NCI-H526 treated with DMSO at 0.1 percent for 48 hours (cell line): ENCODE measurements around the gene LRRC8E.
"Not testable (repeated sequence)": the region's sequence is repeated elsewhere in the genome, so short reads cannot be mapped to it uniquely, and the experiment has no call there.

Source experiments
- DNase-seq: peaks from one replicate; lab custom pipeline; 2025; lab: John Stamatoyannopoulos, UW

The LRRC8E gene

GRCh38 chr19:7887408-7888144, 734 bp upstream of the LRRC8E start:
- DNase-seq: no peak

- no peak for DNase-seq
Measured at GRCh38 chr19:7888826-7889217, 512 bp downstream of the LRRC8E start.

- DNase-seq: not testable (repeated sequence)
Measured at GRCh38 chr19:7893362-7894101, 5.2 kb downstream of the LRRC8E start.

GRCh38 chr19:7894612-7895309, 6.5 kb downstream of the LRRC8E start:
- no peak for DNase-seq

GRCh38 chr19:7895565-7895964, 7.3 kb downstream of the LRRC8E start:
- DNase-seq: no peak

GRCh38 chr19:7897292-7897691, 9.0 kb downstream of the LRRC8E start:
- DNase-seq: no peak

GRCh38 chr19:7898967-7899366, 10.7 kb downstream of the LRRC8E start:
- no peak for DNase-seq

- DNase-seq: no peak
Measured at GRCh38 chr19:7899751-7900378, 11.6 kb downstream of the LRRC8E start.

- DNase-seq: no peak
Measured at GRCh38 chr19:7900401-7900870, 12.1 kb downstream of the LRRC8E start.

- DNase-seq: no peak
Measured at GRCh38 chr19:7900931-7901330, 12.6 kb downstream of the LRRC8E start.

GRCh38 chr19:7901337-7901736, 13.0 kb downstream of the LRRC8E start:
- no peak for DNase-seq

- DNase-seq: no peak
Measured at GRCh38 chr19:7902796-7903243, 14.5 kb downstream of the LRRC8E start.

GRCh38 chr19:7903244-7904073, 15.1 kb downstream of the LRRC8E start, which contains the start of gene MAP2K7:
Gene MAP2K7, plus strand, starts transcription at chr19:7903877. Its CDS starts 68 bp downstream, at chr19:7903945.
- peak; percentile 94 for DNase-seq

- DNase-seq: no peak
Measured at GRCh38 chr19:7904074-7905020, 16.0 kb downstream of the LRRC8E start.

GRCh38 chr19:7905268-7905667, 17.0 kb downstream of the LRRC8E start:
- no peak for DNase-seq

GRCh38 chr19:7905859-7906258, 17.5 kb downstream of the LRRC8E start:
- no peak for DNase-seq

- no peak for DNase-seq
Measured at GRCh38 chr19:7907122-7907521, 18.8 kb downstream of the LRRC8E start.

- no peak for DNase-seq
Measured at GRCh38 chr19:7907544-7907943, 19.2 kb downstream of the LRRC8E start.

GRCh38 chr19:7908078-7908699, 19.9 kb downstream of the LRRC8E start:
- no peak for DNase-seq
